Hepatic stellate cell (primary cell): ENCODE results near the gene CLPTM1L.
"Not testable (repeated sequence)": the region's sequence is repeated elsewhere in the genome, so short reads cannot be mapped to it uniquely, and the experiment has no call there.

Source experiments
- DNase-seq: peaks from one replicate; pipeline ENCODE4 v3.0.0; 2011; ENCODE audit warnings: low spot score

The CLPTM1L gene

DNA sequence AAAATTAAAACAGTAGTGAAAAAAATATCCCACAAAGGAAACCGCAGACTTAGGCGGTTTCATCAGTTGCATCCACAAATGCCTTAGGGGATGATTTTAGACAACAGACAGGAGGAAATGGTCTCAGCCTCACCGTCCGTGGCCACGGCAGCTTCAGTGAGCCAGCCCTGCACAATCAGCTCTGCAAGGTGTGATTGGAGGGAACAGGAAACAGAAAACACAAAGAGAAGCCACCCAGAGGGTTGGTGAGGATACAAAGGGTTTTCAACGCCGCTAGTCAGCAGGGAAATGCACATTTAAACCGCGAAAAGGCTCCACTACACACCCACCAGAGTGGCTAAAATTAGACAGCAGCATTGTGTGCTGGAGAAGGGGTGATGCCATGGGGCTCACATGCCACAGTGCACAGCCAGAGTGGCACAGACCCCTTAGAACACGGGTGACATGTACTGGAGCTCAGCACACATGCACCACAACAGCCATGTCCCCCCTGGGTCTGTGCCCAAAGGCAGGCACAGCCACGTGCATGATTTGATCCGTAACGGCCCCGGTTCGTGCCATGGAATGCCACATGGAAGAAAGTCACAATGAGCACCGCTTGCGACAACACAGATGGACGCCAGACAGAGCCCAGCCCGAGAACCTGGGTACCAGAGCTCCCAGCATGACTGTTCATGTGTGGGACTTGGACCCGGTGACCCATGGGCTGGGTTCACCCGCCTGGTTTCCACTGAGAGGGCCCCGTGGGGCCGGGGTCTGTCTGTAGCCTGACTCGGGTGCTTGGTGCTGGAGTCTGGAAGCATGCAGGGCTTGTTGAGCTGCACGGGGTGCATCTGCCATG is 31.7 kb downstream of the CLPTM1L start:
- DNase-seq = no peak

DNA sequence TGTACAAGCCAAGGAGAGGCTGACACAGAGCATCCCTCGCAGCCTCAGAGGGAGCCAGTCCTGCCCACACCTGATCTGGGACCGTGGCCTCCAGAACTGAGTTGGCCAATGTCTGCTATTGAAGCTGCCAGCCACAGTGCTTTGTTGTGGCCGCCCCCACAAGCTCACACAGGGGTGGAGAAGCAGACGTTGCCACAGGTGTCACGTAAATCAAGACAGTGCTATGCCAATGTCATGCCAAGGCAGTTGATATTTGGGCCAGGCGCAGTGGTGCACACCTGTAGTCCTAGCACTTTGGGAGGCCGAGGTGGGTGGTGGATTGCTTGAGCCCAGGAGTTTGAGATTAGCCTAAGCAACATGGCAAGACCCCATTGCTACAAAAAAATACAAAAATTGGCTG is 32.7 kb downstream of the CLPTM1L start:
- DNase-seq = no peak

DNA sequence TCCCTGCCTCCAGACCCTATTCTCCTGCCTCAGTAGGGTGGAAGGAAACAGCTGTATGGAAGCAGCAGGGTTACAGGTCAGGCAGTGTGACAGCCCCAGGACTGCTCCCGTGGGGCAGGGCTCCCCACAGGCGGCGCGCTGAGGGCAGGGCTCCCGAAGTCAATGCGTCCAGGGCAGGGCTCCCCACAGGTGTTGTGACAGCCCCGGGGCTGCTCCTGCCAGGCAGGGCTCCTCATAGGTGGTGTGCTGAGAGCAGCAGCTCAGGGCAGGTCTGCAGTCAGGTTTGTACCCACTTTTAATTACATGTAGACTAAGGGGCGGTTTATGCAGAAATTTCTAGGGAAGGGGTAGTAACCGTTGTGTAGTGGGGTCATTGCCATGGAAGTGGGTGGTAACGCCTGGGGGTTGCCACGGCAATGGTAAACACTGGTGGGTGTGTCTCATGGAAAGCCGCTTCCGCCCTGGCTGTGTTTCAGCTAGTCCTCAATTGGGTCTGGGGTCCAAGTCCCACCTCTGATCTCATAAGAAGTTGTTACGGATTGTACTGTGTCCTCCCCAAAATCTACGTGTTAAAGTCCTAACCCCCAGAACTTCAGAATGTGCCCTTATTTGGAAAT is 33.4 kb downstream of the CLPTM1L start:
- no peak for DNase-seq

DNA sequence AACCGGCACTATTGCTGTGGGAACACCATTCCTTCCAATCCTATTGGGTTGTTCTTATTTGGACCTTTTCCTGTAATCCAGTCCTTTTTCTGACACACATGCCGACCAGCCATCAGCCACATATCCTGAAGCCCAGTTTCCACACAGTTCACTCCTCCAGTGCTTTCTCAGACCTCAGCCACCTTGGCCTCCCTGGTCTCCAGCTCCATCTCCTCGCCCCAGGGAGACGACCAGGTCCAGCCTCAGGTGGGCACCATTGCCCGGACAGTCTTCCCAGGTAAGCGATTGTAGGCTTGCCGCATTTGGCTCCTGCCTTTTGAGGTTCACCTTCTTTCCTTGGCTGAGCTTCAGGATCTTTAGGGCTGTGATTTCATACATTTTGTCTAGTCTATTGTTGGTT is 34.8 kb downstream of the CLPTM1L start:
- no peak for DNase-seq

DNA sequence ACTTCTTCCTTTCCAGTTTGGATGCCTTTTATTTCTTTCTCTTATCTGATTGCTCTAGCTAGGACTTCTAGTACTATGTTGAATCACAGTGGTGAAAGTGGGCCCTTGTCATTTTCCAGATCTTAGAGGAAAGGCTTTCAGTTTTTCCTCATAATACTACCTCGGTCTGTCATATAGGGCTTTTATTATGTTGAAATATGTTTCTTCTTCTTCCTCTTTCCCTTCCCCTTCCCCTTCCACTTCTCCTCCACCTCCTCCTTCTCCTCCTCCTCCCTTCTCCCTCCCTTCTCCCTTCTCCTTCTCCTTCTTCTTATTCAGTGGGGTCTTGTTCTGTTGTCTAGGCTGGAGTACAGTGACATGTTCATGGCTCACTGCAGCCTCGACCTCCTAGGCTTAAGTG is 40.9 kb downstream of the CLPTM1L start:
- DNase-seq = no peak

DNA sequence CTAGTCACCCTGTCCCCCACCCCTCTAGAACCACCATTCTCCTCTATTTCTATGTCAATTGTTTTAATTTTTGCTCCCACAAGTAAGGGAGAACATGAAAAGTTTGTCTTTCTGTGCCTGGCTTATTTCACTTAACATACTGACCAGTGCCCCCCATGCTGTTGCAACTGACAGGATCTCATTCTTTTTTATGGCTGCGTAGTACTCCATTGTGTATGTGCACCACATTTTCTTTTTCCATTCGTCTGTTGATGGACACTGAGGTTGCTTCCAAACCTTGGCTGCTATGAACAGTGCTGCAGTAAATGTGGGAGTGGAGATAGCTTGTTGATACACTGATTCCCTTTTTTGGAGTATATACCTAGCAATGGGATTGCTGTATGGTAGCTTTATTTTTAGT is 42.6 kb downstream of the CLPTM1L start:
- DNase-seq = no peak

DNA sequence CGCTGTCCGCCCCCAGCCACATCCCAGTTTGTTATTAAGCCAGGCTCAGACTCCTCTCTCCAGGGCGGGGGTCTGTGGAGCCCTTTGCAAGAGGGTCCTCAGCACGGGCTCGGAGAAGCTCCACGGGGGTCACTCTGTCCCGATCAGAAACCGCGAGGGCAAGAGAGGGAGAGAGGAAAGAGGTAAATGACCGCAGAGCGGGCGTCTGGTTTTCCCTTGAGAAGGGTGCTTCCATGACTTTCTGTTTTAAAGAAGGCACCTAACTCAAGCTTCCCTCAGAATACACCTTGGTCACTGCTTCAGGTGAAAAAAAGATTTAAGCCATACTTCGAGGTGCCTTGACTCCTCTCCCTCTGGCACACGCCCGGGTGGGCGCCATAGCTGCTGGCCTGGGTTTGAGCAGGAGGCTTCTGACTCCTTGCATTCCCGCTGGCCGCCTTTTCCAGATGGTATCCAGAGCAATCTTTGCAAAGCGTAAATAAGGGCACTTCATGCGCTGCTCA is 44.3 kb downstream of the CLPTM1L start:
- no peak for DNase-seq

DNA sequence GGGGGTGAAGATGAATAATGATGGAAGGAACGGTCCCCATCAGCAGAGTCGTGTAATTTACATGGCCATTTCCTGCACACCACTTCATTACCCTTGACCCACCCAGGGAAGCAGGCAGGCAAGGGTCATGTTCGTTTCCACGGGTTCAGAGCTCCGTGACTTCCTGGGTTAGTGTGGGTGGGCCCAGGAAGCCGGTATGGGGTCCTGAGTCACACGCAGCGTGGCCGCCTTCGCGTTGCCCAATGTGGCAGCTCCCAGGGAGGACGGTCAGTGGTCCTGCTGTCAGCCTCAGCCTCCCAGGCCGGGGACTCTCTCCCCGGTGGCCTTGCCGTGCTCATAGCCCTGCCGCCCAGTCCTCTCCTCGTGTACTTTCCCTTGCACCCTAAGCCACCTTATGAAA is 44.9 kb downstream of the CLPTM1L start:
- no peak for DNase-seq

DNA sequence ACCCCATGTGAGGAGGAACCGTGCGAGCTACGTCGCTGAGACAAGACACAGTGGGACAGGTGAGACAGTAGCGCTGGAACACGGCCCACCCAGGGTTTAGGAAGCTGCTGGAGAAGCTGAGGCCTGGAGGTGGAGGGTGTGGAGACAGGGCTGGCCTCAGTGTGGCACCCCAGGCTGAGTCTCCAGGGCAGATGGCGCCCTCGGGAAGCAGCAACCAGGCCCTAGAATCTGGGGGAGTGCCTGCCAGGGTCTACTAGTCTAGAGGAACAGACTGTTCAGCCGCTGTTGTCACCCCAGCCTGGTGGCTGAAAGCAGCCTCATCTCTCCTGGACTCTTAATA is 45.4 kb downstream of the CLPTM1L start:
- no peak for DNase-seq

DNA sequence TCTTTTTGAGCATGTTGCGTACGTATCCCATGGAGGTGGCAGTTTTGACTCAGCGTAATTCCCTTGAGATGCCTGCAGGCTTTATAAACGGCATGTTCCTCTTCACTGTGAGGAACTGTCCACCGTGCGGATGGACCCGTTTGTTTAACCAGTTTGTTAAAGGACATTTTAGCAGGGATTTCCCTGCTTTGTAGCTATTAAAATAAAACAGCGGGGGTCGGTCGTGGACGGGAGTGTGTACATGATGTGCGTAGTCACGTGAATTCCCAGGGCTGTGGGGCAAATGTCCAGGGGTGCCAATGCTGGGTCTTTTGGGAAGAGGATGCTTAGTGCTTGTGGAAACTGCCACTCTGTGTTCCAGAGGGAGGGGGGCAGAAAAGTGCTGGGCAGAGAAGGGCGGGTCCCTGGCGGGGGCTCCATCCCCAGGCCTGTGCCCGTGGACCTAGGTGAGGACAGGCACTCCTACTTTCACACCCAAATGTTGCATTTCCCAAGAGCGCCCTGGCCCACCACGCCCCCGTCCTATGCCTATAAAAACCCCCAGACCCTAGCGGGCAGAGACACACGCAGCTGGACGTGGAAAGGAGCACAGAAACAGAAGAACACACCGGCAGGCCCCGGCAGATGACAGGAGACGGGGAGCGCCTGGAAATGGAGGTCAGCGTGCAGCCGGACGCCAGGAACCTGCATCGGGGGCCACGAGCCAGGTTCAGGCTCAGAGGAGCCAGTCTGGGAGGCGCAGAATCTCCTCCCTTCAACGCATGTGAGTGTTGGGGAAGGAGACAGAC is 46.0 kb downstream of the CLPTM1L start:
- DNase-seq = no peak

DNA sequence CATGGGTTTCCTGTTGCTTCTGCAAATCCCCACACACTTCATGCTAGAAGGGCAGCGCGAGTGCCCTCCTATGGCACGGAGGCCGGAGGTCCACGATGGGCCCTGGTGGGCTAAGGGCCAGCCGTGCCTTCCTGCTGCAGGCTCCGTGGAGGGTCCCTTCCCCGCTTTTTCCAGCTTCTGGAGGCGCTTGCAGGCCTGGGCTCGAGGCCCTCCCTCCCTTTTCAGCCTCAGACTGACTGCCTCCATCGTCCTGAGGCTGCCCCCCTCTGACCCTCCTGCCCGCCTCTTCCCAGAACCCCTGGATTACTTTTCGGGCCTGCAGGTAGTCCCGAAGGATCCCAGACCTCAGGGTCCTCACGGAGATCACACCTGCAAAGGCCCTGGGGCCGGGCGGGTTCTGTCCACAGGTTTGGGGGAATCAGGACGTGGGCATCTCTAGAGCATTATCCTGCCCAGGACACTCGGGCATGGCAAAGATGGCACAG is 46.8 kb downstream of the CLPTM1L start:
- DNase-seq = no peak

DNA sequence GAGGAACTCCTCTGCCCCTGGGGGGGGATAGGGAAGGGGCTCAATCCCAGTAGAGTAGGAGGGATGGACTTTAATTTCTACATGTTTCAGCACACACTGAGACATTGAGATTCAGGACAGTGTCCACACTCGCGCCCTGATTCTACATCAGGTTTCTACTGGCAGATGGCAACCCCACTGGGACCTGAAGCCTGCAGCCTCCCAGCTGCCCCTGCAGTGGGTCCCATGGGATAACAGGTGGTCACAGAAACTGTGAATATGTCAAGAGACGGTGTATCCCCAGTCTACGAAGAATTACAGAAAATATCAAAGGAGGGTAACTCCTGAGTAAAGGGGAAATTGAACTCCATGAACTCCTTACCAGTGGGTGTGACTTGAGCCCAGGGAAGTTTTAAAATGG is 47.7 kb downstream of the CLPTM1L start:
- no peak for DNase-seq

DNA sequence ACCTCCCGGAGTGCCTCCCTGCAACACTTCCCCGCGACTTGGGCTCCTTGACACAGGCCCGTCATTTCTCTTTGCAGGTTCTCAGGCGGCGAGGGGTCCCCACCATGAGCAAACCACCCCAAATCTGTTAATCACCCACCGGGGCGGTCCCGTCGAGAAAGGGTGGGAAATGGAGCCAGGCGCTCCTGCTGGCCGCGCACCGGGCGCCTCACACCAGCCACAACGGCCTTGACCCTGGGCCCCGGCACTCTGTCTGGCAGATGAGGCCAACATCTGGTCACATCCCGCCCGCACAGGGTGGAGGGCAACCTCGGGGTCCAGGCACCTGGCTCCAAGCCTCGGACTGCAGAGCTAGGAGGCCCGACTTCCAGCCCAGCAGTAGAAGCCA is 49.3 kb downstream of the CLPTM1L start:
- no peak for DNase-seq

DNA sequence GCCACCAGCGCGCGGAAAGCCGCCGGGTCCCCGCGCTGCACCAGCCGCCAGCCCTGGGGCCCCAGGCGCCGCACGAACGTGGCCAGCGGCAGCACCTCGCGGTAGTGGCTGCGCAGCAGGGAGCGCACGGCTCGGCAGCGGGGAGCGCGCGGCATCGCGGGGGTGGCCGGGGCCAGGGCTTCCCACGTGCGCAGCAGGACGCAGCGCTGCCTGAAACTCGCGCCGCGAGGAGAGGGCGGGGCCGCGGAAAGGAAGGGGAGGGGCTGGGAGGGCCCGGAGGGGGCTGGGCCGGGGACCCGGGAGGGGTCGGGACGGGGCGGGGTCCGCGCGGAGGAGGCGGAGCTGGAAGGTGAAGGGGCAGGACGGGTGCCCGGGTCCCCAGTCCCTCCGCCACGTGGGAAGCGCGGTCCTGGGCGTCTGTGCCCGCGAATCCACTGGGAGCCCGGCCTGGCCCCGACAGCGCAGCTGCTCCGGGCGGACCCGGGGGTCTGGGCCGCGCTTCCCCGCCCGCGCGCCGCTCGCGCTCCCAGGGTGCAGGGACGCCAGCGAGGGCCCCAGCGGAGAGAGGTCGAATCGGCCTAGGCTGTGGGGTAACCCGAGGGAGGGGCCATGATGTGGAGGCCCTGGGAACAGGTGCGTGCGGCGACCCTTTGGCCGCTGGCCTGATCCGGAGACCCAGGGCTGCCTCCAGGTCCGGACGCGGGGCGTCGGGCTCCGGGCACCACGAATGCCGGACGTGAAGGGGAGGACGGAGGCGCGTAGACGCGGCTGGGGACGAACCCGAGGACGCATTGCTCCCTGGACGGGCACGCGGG is 49.9 kb downstream of the CLPTM1L start, which contains the start of gene TERT:
TERT (minus strand) TSS at position 234 of the 815 bp plus-strand sequence; CDS start at position 155, 79 bp downstream.
- DNase-seq = no peak

DNA sequence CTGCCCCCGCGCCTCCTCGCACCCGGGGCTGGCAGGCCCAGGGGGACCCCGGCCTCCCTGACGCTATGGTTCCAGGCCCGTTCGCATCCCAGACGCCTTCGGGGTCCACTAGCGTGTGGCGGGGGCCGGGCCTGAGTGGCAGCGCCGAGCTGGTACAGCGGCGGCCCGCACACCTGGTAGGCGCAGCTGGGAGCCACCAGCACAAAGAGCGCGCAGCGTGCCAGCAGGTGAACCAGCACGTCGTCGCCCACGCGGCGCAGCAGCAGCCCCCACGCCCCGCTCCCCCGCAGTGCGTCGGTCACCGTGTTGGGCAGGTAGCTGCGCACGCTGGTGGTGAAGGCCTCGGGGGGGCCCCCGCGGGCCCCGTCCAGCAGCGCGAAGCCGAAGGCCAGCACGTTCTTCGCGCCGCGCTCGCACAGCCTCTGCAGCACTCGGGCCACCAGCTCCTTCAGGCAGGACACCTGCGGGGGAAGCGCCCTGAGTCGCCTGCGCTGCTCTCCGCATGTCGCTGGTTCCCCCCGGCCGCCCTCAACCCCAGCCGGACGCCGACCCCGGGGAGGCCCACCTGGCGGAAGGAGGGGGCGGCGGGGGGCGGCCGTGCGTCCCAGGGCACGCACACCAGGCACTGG is 50.6 kb downstream of the CLPTM1L start:
- no peak for DNase-seq

DNA sequence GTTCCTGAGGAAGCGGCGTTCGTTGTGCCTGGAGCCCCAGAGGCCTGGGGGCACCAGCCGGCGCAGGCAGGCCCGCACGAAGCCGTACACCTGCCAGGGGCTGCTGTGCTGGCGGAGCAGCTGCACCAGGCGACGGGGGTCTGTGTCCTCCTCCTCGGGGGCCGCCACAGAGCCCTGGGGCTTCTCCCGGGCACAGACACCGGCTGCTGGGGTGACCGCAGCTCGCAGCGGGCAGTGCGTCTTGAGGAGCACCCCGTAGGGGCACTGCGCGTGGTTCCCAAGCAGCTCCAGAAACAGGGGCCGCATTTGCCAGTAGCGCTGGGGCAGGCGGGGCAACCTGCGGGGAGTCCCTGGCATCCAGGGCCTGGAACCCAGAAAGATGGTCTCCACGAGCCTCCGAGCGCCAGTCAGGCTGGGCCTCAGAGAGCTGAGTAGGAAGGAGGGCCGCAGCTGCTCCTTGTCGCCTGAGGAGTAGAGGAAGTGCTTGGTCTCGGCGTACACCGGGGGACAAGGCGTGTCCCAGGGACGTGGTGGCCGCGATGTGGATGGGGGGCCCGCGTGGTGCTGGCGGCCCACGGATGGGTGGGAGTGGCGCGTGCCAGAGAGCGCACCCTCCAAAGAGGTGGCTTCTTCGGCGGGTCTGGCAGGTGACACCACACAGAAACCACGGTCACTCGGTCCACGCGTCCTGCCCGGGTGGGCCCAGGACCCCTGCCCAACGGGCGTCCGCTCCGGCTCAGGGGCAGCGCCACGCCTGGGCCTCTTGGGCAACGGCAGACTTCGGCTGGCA is 51.3 kb downstream of the CLPTM1L start:
- no peak for DNase-seq

DNA sequence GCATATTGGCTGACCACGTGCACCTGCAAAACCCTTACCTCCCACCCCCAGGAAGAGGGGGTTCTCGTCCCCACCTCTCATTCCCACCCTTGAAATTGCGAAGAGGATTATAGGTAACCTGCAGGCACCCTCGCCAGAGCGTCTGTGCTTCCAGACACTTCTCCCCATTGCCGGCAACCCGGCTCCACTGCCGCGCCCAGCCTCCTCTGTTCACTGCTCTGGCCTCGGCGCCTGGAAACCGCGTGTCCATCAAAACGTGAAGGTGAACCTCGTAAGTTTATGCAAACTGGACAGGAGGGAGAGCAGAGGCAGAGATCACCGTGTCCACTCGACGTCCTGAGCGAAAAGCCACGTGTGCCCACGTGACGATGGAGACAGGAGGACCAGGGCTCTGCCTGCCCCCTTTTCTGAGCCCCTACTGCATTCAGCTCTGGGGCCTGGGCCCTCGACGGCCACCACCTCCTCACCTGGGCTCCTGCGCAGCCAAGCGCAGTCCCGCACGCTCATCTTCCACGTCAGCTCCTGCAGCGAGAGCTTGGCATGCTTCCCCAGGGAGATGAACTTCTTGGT is 52.0 kb downstream of the CLPTM1L start:
- DNase-seq = no peak

DNA sequence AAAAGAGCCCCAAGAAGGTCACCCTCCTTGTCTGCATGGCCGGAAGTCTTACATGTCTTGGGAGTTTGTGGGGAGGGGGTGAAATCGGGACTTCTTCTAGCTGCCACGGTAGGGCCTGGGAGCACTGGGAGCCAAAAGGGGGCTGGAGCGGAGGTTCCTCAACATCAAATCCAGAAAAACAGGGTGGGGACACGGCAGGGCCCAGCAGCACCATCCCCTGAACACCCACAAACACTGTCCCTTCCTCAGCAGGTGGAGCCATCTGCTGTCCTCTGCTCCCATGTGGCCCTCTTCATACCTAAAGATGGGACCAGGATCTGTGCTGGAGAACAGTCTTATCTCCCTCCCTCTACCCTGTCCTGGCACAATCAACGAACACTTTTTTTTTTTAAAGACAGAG is 52.8 kb downstream of the CLPTM1L start:
- DNase-seq = no peak

DNA sequence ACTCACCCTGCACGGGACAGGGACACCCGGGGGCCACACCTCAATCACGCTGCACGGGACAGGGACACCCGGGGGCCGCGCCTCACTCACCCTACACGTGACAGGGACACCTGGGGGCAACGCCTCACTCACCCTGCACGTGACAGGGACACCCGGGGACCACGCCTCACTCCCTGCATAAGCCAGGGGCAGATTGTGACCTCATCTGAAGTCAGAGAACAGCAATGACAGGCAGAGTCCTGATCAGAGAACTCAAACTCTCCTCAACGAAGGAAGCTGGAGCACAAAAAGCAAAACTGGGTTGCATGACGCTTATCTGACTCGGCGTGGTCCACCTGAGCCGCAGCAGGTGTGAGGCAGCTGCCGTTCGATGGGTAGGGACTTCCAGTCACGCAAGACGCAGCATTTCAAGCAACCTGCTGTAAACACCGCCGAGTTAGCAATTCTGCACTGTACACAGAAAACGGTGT is 53.3 kb downstream of the CLPTM1L start:
- DNase-seq = no peak

DNA sequence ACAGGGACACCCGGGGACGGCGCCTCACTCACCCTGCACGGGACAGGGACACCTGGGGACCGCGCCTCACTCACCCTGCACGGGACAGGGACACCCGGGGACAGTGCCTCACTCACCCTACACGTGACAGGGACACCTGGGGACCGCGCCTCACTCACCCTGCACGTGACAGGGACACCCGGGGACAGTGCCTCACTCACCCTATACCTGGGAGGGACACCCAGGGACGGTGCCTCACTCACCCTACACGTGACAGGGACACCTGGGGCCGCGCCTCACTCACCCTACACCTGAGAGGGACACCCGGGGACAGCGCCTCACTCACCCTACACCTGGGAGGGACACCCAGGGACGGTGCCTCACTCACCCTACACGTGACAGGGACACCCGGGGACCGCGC is 53.9 kb downstream of the CLPTM1L start:
- not testable (repeated sequence) for DNase-seq
